Keratinocyte (primary cell): Measurements from ENCODE around the gene TDRD10. TPM values are rescaled to one million over a fixed set of nuclear protein-coding genes. Genes with fewer than 3 reads are reported as not detected.
A peak's percentile ranks its signal among the peaks of the same experiment; 100 is the strongest.

Experiments
- DNase-seq: peaks from one replicate; pipeline ENCODE4 v3.0.0-alpha.2; 2011; ENCODE audit warnings: low read depth, missing footprints, low spot score
- FAIRE-seq: peaks from 2 replicates; lab custom pipeline; 2011; peaks lifted over from hg19 to GRCh38; lab: Jason Lieb, UNC
- H2AFZ ChIP-seq: 2 replicates; pipeline ENCODE4 v1.6.0; 2012; ENCODE audit warnings: low read length, control low read depth, inconsistent platforms; ENCODE audit not compliant: control insufficient read depth
- H3K27ac ChIP-seq: 2 replicates; pipeline ENCODE4 v1.5.1; 2011; ENCODE audit warnings: low read length; ENCODE audit not compliant: control insufficient read depth, insufficient read depth
- H3K27me3 ChIP-seq: 3 replicates; pipeline ENCODE4 v1.6.0; 2011; ENCODE audit warnings: low read length; ENCODE audit not compliant: control insufficient read depth, insufficient read depth; ENCODE audit errors: extremely low read depth
- H3K36me3 ChIP-seq, 2 experiments: 2 replicates in 1 of 2; 3 replicates in 1 of 2; pipeline ENCODE4 v1.5.1; 2011; ENCODE audit warnings: low read length in 2 of 2, mild to moderate bottlenecking in 1 of 2; ENCODE audit not compliant: control insufficient read depth in 2 of 2, insufficient read depth in 2 of 2; ENCODE audit errors: extremely low read depth in 1 of 2
- H3K4me1 ChIP-seq: 3 replicates; pipeline ENCODE4 v1.5.1; 2011; ENCODE audit warnings: low read length; ENCODE audit not compliant: control insufficient read depth, insufficient read depth; ENCODE audit errors: extremely low read depth
- H3K4me2 ChIP-seq: 3 replicates; pipeline ENCODE4 v1.6.0; 2011; ENCODE audit warnings: low read depth, low read length; ENCODE audit not compliant: control insufficient read depth, insufficient read depth; ENCODE audit errors: extremely low read depth
- H3K4me3 ChIP-seq, 3 experiments: fragments of 200-600 bp in 1 of 3; sonication (generic) in 1 of 3; 2 replicates in 2 of 3; 3 replicates in 1 of 3; pipeline ENCODE4 v1.5.1; 2011 to 2016; ENCODE audit warnings: low read length in 3 of 3, mild to moderate bottlenecking in 3 of 3, control low read depth in 2 of 3, inconsistent platforms in 1 of 3, low read depth in 1 of 3, mixed read lengths in 1 of 3, mixed run types in 1 of 3, moderate library complexity in 1 of 3; ENCODE audit not compliant: control insufficient read depth in 2 of 3, insufficient read depth in 2 of 3; ENCODE audit errors: extremely low read depth in 1 of 3
- H3K79me2 ChIP-seq: 2 replicates; pipeline ENCODE4 v1.6.0; 2012; ENCODE audit warnings: low read length; ENCODE audit not compliant: control insufficient read depth, insufficient read depth
- H3K9ac ChIP-seq: 3 replicates; pipeline ENCODE4 v1.6.0; 2011; ENCODE audit warnings: low read length; ENCODE audit not compliant: control insufficient read depth, insufficient read depth; ENCODE audit errors: extremely low read depth
- H3K9me1 ChIP-seq: 3 replicates; pipeline ENCODE4 v1.6.0; 2011; ENCODE audit warnings: low read length; ENCODE audit not compliant: control insufficient read depth, insufficient read depth; ENCODE audit errors: extremely low read depth
- H3K9me3 ChIP-seq: 2 replicates; pipeline ENCODE4 v1.5.1; 2012; ENCODE audit warnings: low read depth, low read length; ENCODE audit not compliant: control insufficient read depth
- H4K20me1 ChIP-seq: 3 replicates; pipeline ENCODE4 v1.6.0; 2011; ENCODE audit warnings: low read length; ENCODE audit not compliant: control insufficient read depth, insufficient read depth; ENCODE audit errors: extremely low read depth
- CTCF ChIP-seq, 3 experiments: IDR thresholded peaks in 1 of 3; conservative IDR thresholded peaks in 1 of 3; optimal IDR thresholded peaks in 1 of 3; 2 replicates in 2 of 3; 3 replicates in 1 of 3; pipeline versions ENCODE3 to v1.5.1; 2011; ENCODE audit warnings: low read length in 3 of 3, mild to moderate bottlenecking in 3 of 3, moderate library complexity in 2 of 3, control low read depth in 1 of 3, inconsistent platforms in 1 of 3; ENCODE audit not compliant: insufficient read depth in 2 of 3; ENCODE audit errors: extremely low read depth in 1 of 3
- EZH2 ChIP-seq: IDR thresholded peaks from one replicate; pipeline ENCODE4 v1.6.1; 2012; ENCODE audit warnings: inconsistent platforms, mild to moderate bottlenecking, low read length, moderate library complexity
- dilution Hi-C: fragments of 300-500 bp; cut with MboI; formaldehyde crosslinking; loops from one replicate; pipeline ENCODE4 v1.7.0; 2020; ENCODE audit warnings: low sequenced_read_pairs; ENCODE audit not compliant: extremely low pct_ligation_motif_present
- polyA plus RNA-seq, 5 experiments: library from polyadenylated mRNA; depleted of rRNA in 3 of 5; stranded (reverse) in 3 of 5; stranded (forward) in 1 of 5; unstranded in 1 of 5; fragments of >200 nt; gene quantifications; 1 replicate in 1 of 5; 2 replicates in 3 of 5; 3 replicates in 1 of 5; pipeline versions ENCODE4 v1.2.1 to v1.2.3, GENCODE V29; 2011 to 2012; ENCODE audit warnings: missing spikeins in 2 of 5, low read depth in 1 of 5, low replicate concordance in 1 of 5

TDRD10 gene
- polyA plus RNA-seq, 1 donor (not counting 4 experiments of a cell fraction or from before 2014, with no cell fraction given): not detected

DNA sequence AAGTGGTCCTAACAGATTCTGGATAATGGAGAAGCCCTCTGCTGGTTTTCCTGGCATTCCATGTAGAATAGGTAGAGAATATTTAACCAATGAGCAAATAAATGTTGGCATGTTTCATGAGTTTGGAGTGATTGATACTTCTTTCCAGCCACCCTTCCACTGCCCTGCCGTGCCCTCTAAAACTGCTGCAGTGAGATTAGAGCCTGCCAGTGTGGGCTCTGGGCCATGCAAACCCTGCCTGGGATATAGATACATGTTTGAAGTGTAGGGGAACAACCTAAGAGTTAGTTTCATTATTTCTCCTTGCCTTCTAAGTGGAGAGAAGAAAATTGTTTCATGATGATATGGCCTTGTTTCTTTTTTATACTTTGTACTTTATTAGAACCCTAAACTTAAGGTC, 46.0 kb downstream of the TDRD10 start:
- Histone ChIP-seq H3K4me2 (no peak overlapping the region), H2AFZ (no peak overlapping the region), H3K27me3 (peaks cover 6% of the 10 kb centered on the region), H3K27ac (no peak overlapping the region), H3K79me2 (no peaks in the 10 kb centered on the region), H3K9me3 (no peaks in the 10 kb centered on the region), H3K4me1 (peaks cover 13% of the 10 kb centered on the region), H3K4me3 (no peak overlapping the region), H3K9ac (no peak overlapping the region), H3K9me1 (peaks cover 2% of the 10 kb centered on the region), H3K36me3 (peaks cover 32 to 44% of the 10 kb centered on the region in 2 experiments), H4K20me1 (no peaks in the 10 kb centered on the region)
- DNase-seq (no peak), FAIRE-seq (no peak)
- dilution Hi-C loops: no loop called here
- no peak for TF ChIP-seq EZH2
- no peak for TF ChIP-seq CTCF (optimal IDR thresholded peaks at IDR 0.05 in 1 of 3, IDR thresholded peaks at IDR 0.05 in 1 of 3, conservative IDR thresholded peaks at IDR 0.05 in 1 of 3; ENCODE audit: extremely low read depth in 1 of 3, insufficient read depth in 2 of 3, low read length in 3 of 3)

- no peak overlapping the region for H3K9ac ChIP-seq
- FAIRE-seq (peak; percentile 67), DNase-seq (no peak)
- H3K4me1 ChIP-seq: peaks cover 13% of the 10 kb centered on the region
- no peak overlapping the region for H3K4me3 ChIP-seq
- no peak for TF ChIP-seq CTCF (optimal IDR thresholded peaks at IDR 0.05 in 1 of 3, IDR thresholded peaks at IDR 0.05 in 1 of 3, conservative IDR thresholded peaks at IDR 0.05 in 1 of 3; ENCODE audit: extremely low read depth in 1 of 3, insufficient read depth in 2 of 3, low read length in 3 of 3)
- no peak for TF ChIP-seq EZH2
- H3K9me1 ChIP-seq: peaks cover 2% of the 10 kb centered on the region
- H3K4me2 ChIP-seq: no peak overlapping the region
- H3K27ac ChIP-seq: no peak overlapping the region
- H4K20me1 ChIP-seq: no peaks in the 10 kb centered on the region
- peaks cover 36 to 57% of the 10 kb centered on the region in 2 experiments for H3K36me3 ChIP-seq
- H3K79me2 ChIP-seq: no peaks in the 10 kb centered on the region
- H3K9me3 ChIP-seq: no peaks in the 10 kb centered on the region
- no peak overlapping the region for H2AFZ ChIP-seq
- dilution Hi-C loops: no loop called here
- H3K27me3 ChIP-seq: peaks cover 4% of the 10 kb centered on the region
Measured at GRCh38 chr1:154549202-154549770, 47.3 kb downstream of the TDRD10 start.
